Jurkat, Clone E6-1 (cell line): ENCODE data around the gene HMGCL.
"Not testable (repeated sequence)": the region's sequence is repeated elsewhere in the genome, so short reads cannot be mapped to it uniquely, and the experiment has no call there.

Experiments used
- DNase-seq: peaks from one replicate; pipeline ENCODE4 v3.0.0-alpha.2; 2011; ENCODE audit warnings: low read depth, low spot score
- H3K4me3 ChIP-seq: 2 replicates; pipeline ENCODE4 v1.5.1; 2011; ENCODE audit warnings: mild to moderate bottlenecking, low read length, control low read depth, moderate library complexity

Gene HMGCL

GRCh38 chr1:23801338-23801748 is 23.9 kb downstream of the HMGCL start:
- DNase-seq, result no peak
- peak overlapping the region; percentile 69 for H3K4me3 ChIP-seq

GRCh38 chr1:23800400-23801337 is 24.6 kb downstream of the HMGCL start, which contains the start of gene GALE:
Gene GALE (minus strand): TSS chr1:23800754. CDS start chr1:23799007, 1,747 bp downstream.
- DNase-seq, result peak; percentile 92
- H3K4me3 ChIP-seq, result peak within 1 kb of the TSS; percentile 69

- DNase-seq, result no peak
- H3K4me3 ChIP-seq, result peak overlapping the region; percentile 69
These were observed 25.4 kb downstream of the HMGCL start for GRCh38 chr1:23799570-23800399.

- DNase-seq, result no peak
- peak overlapping the region; percentile 69; the same call in 1 of the 2 replicates for H3K4me3 ChIP-seq
These were observed 26.0 kb downstream of the HMGCL start for GRCh38 chr1:23799255-23799569.

GRCh38 chr1:23798662-23799142 is 26.5 kb downstream of the HMGCL start:
- DNase-seq, result no peak
- no peak overlapping the region for H3K4me3 ChIP-seq

GRCh38 chr1:23797478-23798448 is 27.5 kb downstream of the HMGCL start:
- DNase-seq, result no peak
- no peak overlapping the region for H3K4me3 ChIP-seq

GRCh38 chr1:23796466-23797271 is 28.6 kb downstream of the HMGCL start:
- DNase-seq, result no peak
- H3K4me3 ChIP-seq, result no peak overlapping the region

- no peak overlapping the region for H3K4me3 ChIP-seq
- DNase-seq, result no peak
These were observed 29.4 kb downstream of the HMGCL start for GRCh38 chr1:23795676-23796465.

- not testable (repeated sequence) for H3K4me3 ChIP-seq
These were observed 30.5 kb downstream of the HMGCL start for GRCh38 chr1:23794732-23795182.

GRCh38 chr1:23793861-23794731 is 31.1 kb downstream of the HMGCL start:
- no peak for DNase-seq
- no peak overlapping the region for H3K4me3 ChIP-seq

More at GRCh38 chr1:23794732-23795182, 30.5 kb downstream of the HMGCL start:
- DNase-seq, result not testable (repeated sequence)

GRCh38 chr1:23793018-23793781 is 32.0 kb downstream of the HMGCL start:
- no peak overlapping the region for H3K4me3 ChIP-seq
- DNase-seq, result no peak

GRCh38 chr1:23792151-23792945 is 32.9 kb downstream of the HMGCL start:
- no peak for DNase-seq

GRCh38 chr1:23791516-23792047 is 33.6 kb downstream of the HMGCL start:
- DNase-seq, result no peak
- peak overlapping the region; percentile 94 for H3K4me3 ChIP-seq

More at GRCh38 chr1:23792151-23792945, 32.9 kb downstream of the HMGCL start:
- peak overlapping the region; percentile 94 for H3K4me3 ChIP-seq
